ENCODE results near the gene ANKRD11. TPM values are rescaled to one million over a fixed set of nuclear protein-coding genes. Genes with fewer than 3 reads are reported as not detected.
A peak's percentile ranks its signal among the peaks of the same experiment; 100 is the strongest.
"Not testable (repeated sequence)": the region's sequence is repeated elsewhere in the genome, so short reads cannot be mapped to it uniquely, and the experiment has no call there.

The ANKRD11 gene
- total RNA-seq, 2 donors from 2014 or later, result 197 to 251 TPM

- Mint-ChIP-seq H3K36me3 (ENCODE audit: low read depth) (peaks cover 2% of the 10 kb centered on the region), H3K27me3 (no peaks in the 10 kb centered on the region), H3K4me3 (peak overlapping the region; percentile 94), H3K27ac (peak overlapping the region; percentile 97), H3K4me1 (peaks cover 73% of the 10 kb centered on the region)
- no peaks in the 10 kb centered on the region for H3K9me3 ChIP-seq (ENCODE audit: control insufficient read depth, low read length, poor library complexity, severe bottlenecking)
- ATAC-seq (no peak), DNase-seq (no peak)
Observed at GRCh38 chr16:89482817-89483205, 7.5 kb downstream of the ANKRD11 start.

GRCh38 chr16:89482150-89482816 is 8.1 kb downstream of the ANKRD11 start:
- H3K36me3 Mint-ChIP-seq (ENCODE audit: low read depth), result peaks cover 2% of the 10 kb centered on the region

GRCh38 chr16:89481356-89481955 is 8.9 kb downstream of the ANKRD11 start:
- Mint-ChIP-seq H3K27ac (peak overlapping the region; percentile 97), H3K4me3 (peak overlapping the region; percentile 94), H3K36me3 (ENCODE audit: low read depth) (peaks cover 2% of the 10 kb centered on the region), H3K4me1 (peaks cover 77% of the 10 kb centered on the region), H3K27me3 (no peaks in the 10 kb centered on the region)
- H3K9me3 ChIP-seq (ENCODE audit: control insufficient read depth, low read length, poor library complexity, severe bottlenecking), result no peaks in the 10 kb centered on the region
- DNase-seq (no peak), ATAC-seq (no peak)

More at GRCh38 chr16:89482150-89482816, 8.1 kb downstream of the ANKRD11 start:
- H3K4me3 Mint-ChIP-seq, result peak overlapping the region; percentile 94
- H3K27me3 Mint-ChIP-seq, result no peaks in the 10 kb centered on the region
- peaks cover 73% of the 10 kb centered on the region for H3K4me1 Mint-ChIP-seq
- DNase-seq, result no peak
- no peaks in the 10 kb centered on the region for H3K9me3 ChIP-seq (ENCODE audit: control insufficient read depth, low read length, poor library complexity, severe bottlenecking)
- peak overlapping the region; percentile 97 for H3K27ac Mint-ChIP-seq
- no peak for ATAC-seq

GRCh38 chr16:89478576-89479221 is 11.7 kb downstream of the ANKRD11 start:
- no peaks in the 10 kb centered on the region for H3K27me3 Mint-ChIP-seq
- DNase-seq (no peak), ATAC-seq (no peak)
- peak overlapping the region; percentile 79 for H3K4me3 Mint-ChIP-seq
- no peaks in the 10 kb centered on the region for H3K36me3 Mint-ChIP-seq (ENCODE audit: low read depth)
- H3K4me1 Mint-ChIP-seq, result peaks cover 72% of the 10 kb centered on the region
- H3K9me3 ChIP-seq (ENCODE audit: control insufficient read depth, low read length, poor library complexity, severe bottlenecking), result no peaks in the 10 kb centered on the region
- peak overlapping the region; percentile 97 for H3K27ac Mint-ChIP-seq

GRCh38 chr16:89476811-89477261 is 13.5 kb downstream of the ANKRD11 start:
- H3K27me3 Mint-ChIP-seq, result no peaks in the 10 kb centered on the region
- H3K9me3 ChIP-seq (ENCODE audit: control insufficient read depth, low read length, poor library complexity, severe bottlenecking), result no peaks in the 10 kb centered on the region
- no peaks in the 10 kb centered on the region for H3K36me3 Mint-ChIP-seq (ENCODE audit: low read depth)
- ATAC-seq (peak; percentile 41), DNase-seq (no peak)
- peaks cover 76% of the 10 kb centered on the region for H3K4me1 Mint-ChIP-seq
- H3K4me3 Mint-ChIP-seq, result peak overlapping the region; percentile 83
- peak overlapping the region; percentile 89 for H3K27ac Mint-ChIP-seq

- H3K9me3 ChIP-seq (ENCODE audit: control insufficient read depth, low read length, poor library complexity, severe bottlenecking), result no peaks in the 10 kb centered on the region
- Mint-ChIP-seq H3K27ac (peak overlapping the region; percentile 89), H3K36me3 (ENCODE audit: low read depth) (no peaks in the 10 kb centered on the region), H3K4me3 (peak overlapping the region; percentile 83), H3K27me3 (no peaks in the 10 kb centered on the region), H3K4me1 (peaks cover 76% of the 10 kb centered on the region)
- DNase-seq (no peak), ATAC-seq (peak; percentile 36)
Observed at GRCh38 chr16:89476379-89476778, 14.0 kb downstream of the ANKRD11 start.

- DNase-seq (no peak), ATAC-seq (no peak)
- Mint-ChIP-seq H3K27me3 (no peaks in the 10 kb centered on the region), H3K4me3 (peak overlapping the region; percentile 63), H3K36me3 (ENCODE audit: low read depth) (no peaks in the 10 kb centered on the region), H3K4me1 (peaks cover 74% of the 10 kb centered on the region), H3K27ac (peak overlapping the region; percentile 89)
- no peaks in the 10 kb centered on the region for H3K9me3 ChIP-seq (ENCODE audit: control insufficient read depth, low read length, poor library complexity, severe bottlenecking)
Observed at GRCh38 chr16:89475144-89475543, 15.2 kb downstream of the ANKRD11 start.

- Mint-ChIP-seq H3K4me3 (peak overlapping the region; percentile 3), H3K36me3 (ENCODE audit: low read depth) (no peaks in the 10 kb centered on the region), H3K27me3 (no peaks in the 10 kb centered on the region), H3K4me1 (peaks cover 70% of the 10 kb centered on the region), H3K27ac (peak overlapping the region; percentile 3)
- H3K9me3 ChIP-seq (ENCODE audit: control insufficient read depth, low read length, poor library complexity, severe bottlenecking), result no peaks in the 10 kb centered on the region
- DNase-seq (no peak), ATAC-seq (no peak)
Observed at GRCh38 chr16:89473791-89474414, 16.5 kb downstream of the ANKRD11 start.

GRCh38 chr16:89473136-89473712 is 17.1 kb downstream of the ANKRD11 start:
- H3K36me3 Mint-ChIP-seq (ENCODE audit: low read depth), result no peaks in the 10 kb centered on the region
- DNase-seq (no peak), ATAC-seq (no peak)
- H3K4me1 Mint-ChIP-seq, result peaks cover 63% of the 10 kb centered on the region
- peak overlapping the region; percentile 3 for H3K4me3 Mint-ChIP-seq
- H3K9me3 ChIP-seq (ENCODE audit: control insufficient read depth, low read length, poor library complexity, severe bottlenecking), result no peaks in the 10 kb centered on the region
- H3K27me3 Mint-ChIP-seq, result no peaks in the 10 kb centered on the region
- peak overlapping the region; percentile 3 for H3K27ac Mint-ChIP-seq

GRCh38 chr16:89472711-89473075 is 17.7 kb downstream of the ANKRD11 start:
- no peak for ATAC-seq
- H3K27me3 Mint-ChIP-seq, result no peaks in the 10 kb centered on the region

GRCh38 chr16:89467382-89467781 is 23.0 kb downstream of the ANKRD11 start:
- peaks cover 49% of the 10 kb centered on the region for H3K4me1 Mint-ChIP-seq
- no peaks in the 10 kb centered on the region for H3K27me3 Mint-ChIP-seq
- DNase-seq (no peak), ATAC-seq (peak; percentile 20)
- no peak overlapping the region for H3K27ac Mint-ChIP-seq
- H3K4me3 Mint-ChIP-seq, result no peak overlapping the region
- no peaks in the 10 kb centered on the region for H3K9me3 ChIP-seq (ENCODE audit: control insufficient read depth, low read length, poor library complexity, severe bottlenecking)
- no peaks in the 10 kb centered on the region for H3K36me3 Mint-ChIP-seq (ENCODE audit: low read depth)

More at GRCh38 chr16:89472711-89473075, 17.7 kb downstream of the ANKRD11 start:
- Mint-ChIP-seq H3K4me1 (peaks cover 64% of the 10 kb centered on the region), H3K36me3 (ENCODE audit: low read depth) (no peaks in the 10 kb centered on the region), H3K4me3 (peak overlapping the region; percentile 45), H3K27ac (peak overlapping the region; percentile 3)
- DNase-seq, result no peak
- no peaks in the 10 kb centered on the region for H3K9me3 ChIP-seq (ENCODE audit: control insufficient read depth, low read length, poor library complexity, severe bottlenecking)

GRCh38 chr16:89466920-89467319 is 23.4 kb downstream of the ANKRD11 start:
- DNase-seq (no peak), ATAC-seq (peak; percentile 14)
- H3K27me3 Mint-ChIP-seq, result no peaks in the 10 kb centered on the region
- H3K9me3 ChIP-seq (ENCODE audit: control insufficient read depth, low read length, poor library complexity, severe bottlenecking), result no peaks in the 10 kb centered on the region
- H3K4me3 Mint-ChIP-seq, result no peak overlapping the region
- peak overlapping the region; percentile 62 for H3K27ac Mint-ChIP-seq
- H3K4me1 Mint-ChIP-seq, result peaks cover 44% of the 10 kb centered on the region
- no peaks in the 10 kb centered on the region for H3K36me3 Mint-ChIP-seq (ENCODE audit: low read depth)

- not testable (repeated sequence) for ATAC-seq; DNase-seq; H3K4me3 Mint-ChIP-seq; H3K9me3 ChIP-seq (ENCODE audit: control insufficient read depth, low read length, poor library complexity, severe bottlenecking); H3K27me3 Mint-ChIP-seq; H3K27ac Mint-ChIP-seq; H3K36me3 Mint-ChIP-seq (ENCODE audit: low read depth)
- H3K4me1 Mint-ChIP-seq, result peaks cover 51% of the 10 kb centered on the region
Observed at GRCh38 chr16:89463312-89463711, 27.0 kb downstream of the ANKRD11 start.
